GM12891 (cell line): Measurements from ENCODE around the gene APLP1.

ENCODE experiments used
- POLR2A ChIP-seq: IDR thresholded peaks from 2 replicates; pipeline ENCODE4 v1.6.1; 2011; ENCODE audit warnings: low read depth, low read length, control low read depth
- POLR2AphosphoS5 ChIP-seq: IDR thresholded peaks from 2 replicates; pipeline ENCODE4 v1.6.1; 2011; ENCODE audit warnings: low read depth, low read length, control low read depth
- SPI1 ChIP-seq: IDR thresholded peaks from 2 replicates; pipeline ENCODE4 v1.6.1; 2011; ENCODE audit warnings: low read depth, low read length, control low read depth
- TAF1 ChIP-seq: IDR thresholded peaks from 2 replicates; pipeline ENCODE4 v1.6.1; 2011; ENCODE audit warnings: low read depth, low read length, control low read depth

- TF ChIP-seq POLR2AphosphoS5 (no peak), TAF1 (no peak), POLR2A (peak; percentile 1; the same call in 1 of the 2 replicates), SPI1 (no peak)
Measured at GRCh38 chr19:35889370-35890112, 21.2 kb downstream of the APLP1 start.
